ENCODE measurements around the gene FARP1. TPM values are rescaled to one million over a fixed set of nuclear protein-coding genes. Genes with fewer than 3 reads are reported as not detected.

The FARP1 gene
- polyA plus RNA-seq (2013): 0.71 TPM

DNA sequence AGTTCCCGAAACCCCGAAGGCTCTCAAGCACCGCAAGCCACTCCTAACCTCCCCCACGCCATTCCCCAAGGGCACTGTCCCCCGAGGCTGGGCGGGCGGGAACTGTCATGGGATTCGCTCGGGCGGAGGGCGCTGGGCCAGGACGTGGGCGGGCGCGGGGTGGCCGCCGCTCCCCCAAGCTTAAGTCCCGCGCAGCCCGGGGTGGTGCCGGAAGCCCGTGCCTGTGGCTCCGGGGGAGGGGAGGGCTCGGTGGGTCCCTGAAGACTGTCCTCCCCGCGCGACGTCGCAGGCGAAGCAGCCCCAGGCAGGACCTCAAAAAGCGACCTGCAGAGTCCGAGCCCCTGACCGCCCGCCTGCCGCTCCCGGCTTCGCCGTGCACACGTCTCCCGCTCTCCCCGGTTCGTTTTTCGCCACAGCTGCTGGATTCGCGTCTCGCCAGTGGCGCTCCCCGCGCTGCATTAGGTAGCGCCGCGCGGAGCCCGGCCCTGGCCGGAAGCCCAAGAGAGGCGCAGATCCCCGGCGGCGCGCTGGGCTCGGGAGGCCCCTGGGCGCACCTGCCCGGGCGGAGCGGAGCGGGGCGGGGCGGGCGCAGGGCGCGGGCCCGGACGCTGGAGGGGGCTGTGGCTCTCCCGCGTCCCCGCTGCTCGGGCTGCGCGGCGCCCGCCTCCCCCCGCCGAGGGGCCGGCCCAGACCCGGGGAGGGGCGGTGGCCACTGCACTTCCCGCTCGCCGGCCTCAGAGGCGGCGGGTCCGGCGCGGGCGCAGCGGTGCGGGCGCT, at the start of gene FARP1:
FARP1 (plus strand) TSS at position 715 of the 777 bp plus-strand sequence. CDS start 70,149 bp downstream, outside the sequence.
- Histone ChIP-seq H3K36me3 (ENCODE audit: control insufficient read depth in 4 of 4, insufficient read depth in 4 of 4, low read length in 3 of 4) (no peaks in the 10 kb centered on the region), H3K9me3 (ENCODE audit: control extremely low read depth in 1 of 5, control insufficient read depth in 4 of 5, insufficient read depth in 2 of 5, low read depth in 1 of 5, low read length in 4 of 5) (no peaks in the 10 kb centered on the region), H3K4me1 (ENCODE audit: control extremely low read depth in 1 of 4, control insufficient read depth in 4 of 4, insufficient read depth in 4 of 4, low read length in 3 of 4) (peaks cover 0 to 25% (median 21%) of the 10 kb centered on the region in 4 experiments), H3K4me3 (ENCODE audit: control insufficient read depth in 1 of 7, extremely low read depth in 1 of 7, insufficient read depth in 4 of 7, low read depth in 2 of 7, low read length in 6 of 7) (peak within 1 kb of the TSS; percentile 27 to 77 (median 61)), H3K27ac (ENCODE audit: insufficient read depth in 1 of 2, low read depth in 1 of 2, low read length in 2 of 2, poor library complexity in 1 of 2, severe bottlenecking in 2 of 2) (no peak within 1 kb of the TSS), H3K27me3 (replicated peaks in 2 of 5; ENCODE audit: control insufficient read depth in 4 of 5, insufficient read depth in 5 of 5, low read length in 4 of 5) (peaks cover 8 to 78% (median 34%) of the 10 kb centered on the region in 5 experiments)
- DNase-seq: peak; percentile 29 to 62 (median 47)
- WGBS (ENCODE audit: insufficient coverage): under 1% methylated on average over 72 of the region's 98 CpGs
- CTCF ChIA-PET: no interaction called here
- POLR2A ChIA-PET: no interaction called here

GRCh38 chr13:98094678-98095266, 48.1 kb upstream of the FARP1 start:
- H3K27me3 ChIP-seq (replicated peaks in 2 of 5; ENCODE audit: control insufficient read depth in 4 of 5, insufficient read depth in 5 of 5, low read length in 4 of 5): no peaks in the 10 kb centered on the region
- no peak overlapping the region for H3K4me3 ChIP-seq (ENCODE audit: control insufficient read depth in 1 of 7, extremely low read depth in 1 of 7, insufficient read depth in 4 of 7, low read depth in 2 of 7, low read length in 6 of 7)
- peaks cover 0 to 9% (median 0%) of the 10 kb centered on the region in 5 experiments for H3K9me3 ChIP-seq (ENCODE audit: control extremely low read depth in 1 of 5, control insufficient read depth in 4 of 5, insufficient read depth in 2 of 5, low read depth in 1 of 5, low read length in 4 of 5)
- no peak for DNase-seq
- no peaks in the 10 kb centered on the region for H3K36me3 ChIP-seq (ENCODE audit: control insufficient read depth in 4 of 4, insufficient read depth in 4 of 4, low read length in 3 of 4)
- ChIA-PET POLR2A (interaction anchor here (0.7 kb wide), 1 partner anchor 11 kb away, joined by 4 read pairs; no protein-coding TSS in a partner anchor), CTCF (no interaction called here)
- no peak overlapping the region for H3K27ac ChIP-seq (ENCODE audit: insufficient read depth in 1 of 2, low read depth in 1 of 2, low read length in 2 of 2, poor library complexity in 1 of 2, severe bottlenecking in 2 of 2)
- no peaks in the 10 kb centered on the region for H3K4me1 ChIP-seq (ENCODE audit: control extremely low read depth in 1 of 4, control insufficient read depth in 4 of 4, insufficient read depth in 4 of 4, low read length in 3 of 4)
- WGBS (ENCODE audit: insufficient coverage): 83% methylated on average over 3 of the region's 6 CpGs

GRCh38 chr13:98096059-98096458, 46.8 kb upstream of the FARP1 start:
- ChIA-PET CTCF (no interaction called here), POLR2A (no interaction called here)
- Histone ChIP-seq H3K27me3 (replicated peaks in 2 of 5; ENCODE audit: control insufficient read depth in 4 of 5, insufficient read depth in 5 of 5, low read length in 4 of 5) (no peaks in the 10 kb centered on the region), H3K9me3 (ENCODE audit: control extremely low read depth in 1 of 5, control insufficient read depth in 4 of 5, insufficient read depth in 2 of 5, low read depth in 1 of 5, low read length in 4 of 5) (peaks cover 0 to 4% (median 0%) of the 10 kb centered on the region in 5 experiments), H3K27ac (ENCODE audit: insufficient read depth in 1 of 2, low read depth in 1 of 2, low read length in 2 of 2, poor library complexity in 1 of 2, severe bottlenecking in 2 of 2) (no peak overlapping the region), H3K4me3 (ENCODE audit: control insufficient read depth in 1 of 7, extremely low read depth in 1 of 7, insufficient read depth in 4 of 7, low read depth in 2 of 7, low read length in 6 of 7) (no peak overlapping the region), H3K36me3 (ENCODE audit: control insufficient read depth in 4 of 4, insufficient read depth in 4 of 4, low read length in 3 of 4) (no peaks in the 10 kb centered on the region), H3K4me1 (ENCODE audit: control extremely low read depth in 1 of 4, control insufficient read depth in 4 of 4, insufficient read depth in 4 of 4, low read length in 3 of 4) (no peaks in the 10 kb centered on the region)
- 73% methylated on average over 3 of the region's 5 CpGs for WGBS (ENCODE audit: insufficient coverage)
- DNase-seq: no peak

DNA sequence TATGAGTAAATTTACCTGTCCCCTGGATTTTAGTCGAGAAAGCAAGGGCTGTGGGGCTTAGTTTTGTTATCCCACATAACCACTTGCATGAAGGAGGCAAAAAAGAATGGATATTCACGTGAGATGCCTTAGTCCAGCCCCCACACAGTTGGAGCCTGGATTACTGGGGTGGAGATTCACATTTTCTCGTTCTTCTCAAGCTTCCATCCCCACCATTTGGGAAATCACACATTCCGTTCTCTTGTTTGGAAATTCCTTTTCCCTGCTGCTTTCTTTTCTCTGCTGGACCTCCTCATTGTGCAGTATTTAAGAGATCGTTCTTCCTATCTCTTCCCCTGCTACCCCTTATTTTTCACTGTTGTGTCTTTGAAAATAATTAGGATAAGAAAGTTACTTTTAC, 45.1 kb upstream of the FARP1 start:
- Histone ChIP-seq H3K27me3 (replicated peaks in 2 of 5; ENCODE audit: control insufficient read depth in 4 of 5, insufficient read depth in 5 of 5, low read length in 4 of 5) (no peaks in the 10 kb centered on the region), H3K9me3 (ENCODE audit: control extremely low read depth in 1 of 5, control insufficient read depth in 4 of 5, insufficient read depth in 2 of 5, low read depth in 1 of 5, low read length in 4 of 5) (peaks cover 0 to 4% (median 0%) of the 10 kb centered on the region in 5 experiments), H3K36me3 (ENCODE audit: control insufficient read depth in 4 of 4, insufficient read depth in 4 of 4, low read length in 3 of 4) (no peaks in the 10 kb centered on the region), H3K4me1 (ENCODE audit: control extremely low read depth in 1 of 4, control insufficient read depth in 4 of 4, insufficient read depth in 4 of 4, low read length in 3 of 4) (no peaks in the 10 kb centered on the region), H3K4me3 (ENCODE audit: control insufficient read depth in 1 of 7, extremely low read depth in 1 of 7, insufficient read depth in 4 of 7, low read depth in 2 of 7, low read length in 6 of 7) (no peak overlapping the region), H3K27ac (ENCODE audit: insufficient read depth in 1 of 2, low read depth in 1 of 2, low read length in 2 of 2, poor library complexity in 1 of 2, severe bottlenecking in 2 of 2) (no peak overlapping the region)
- DNase-seq: no peak
- WGBS (ENCODE audit: insufficient coverage): 90% methylated on average over 3 of the region's 5 CpGs
- ChIA-PET POLR2A (no interaction called here), CTCF (no interaction called here)

GRCh38 chr13:98098516-98098915, 44.4 kb upstream of the FARP1 start:
- no peak overlapping the region for H3K27ac ChIP-seq (ENCODE audit: insufficient read depth in 1 of 2, low read depth in 1 of 2, low read length in 2 of 2, poor library complexity in 1 of 2, severe bottlenecking in 2 of 2)
- no peaks in the 10 kb centered on the region for H3K36me3 ChIP-seq (ENCODE audit: control insufficient read depth in 4 of 4, insufficient read depth in 4 of 4, low read length in 3 of 4)
- H3K9me3 ChIP-seq (ENCODE audit: control extremely low read depth in 1 of 5, control insufficient read depth in 4 of 5, insufficient read depth in 2 of 5, low read depth in 1 of 5, low read length in 4 of 5): peaks cover 0 to under 1% (median 0%) of the 10 kb centered on the region in 5 experiments
- WGBS (ENCODE audit: insufficient coverage): 96% methylated on average over 4 of the region's 7 CpGs
- ChIA-PET CTCF (no interaction called here), POLR2A (no interaction called here)
- no peak for DNase-seq
- H3K4me3 ChIP-seq (ENCODE audit: control insufficient read depth in 1 of 7, extremely low read depth in 1 of 7, insufficient read depth in 4 of 7, low read depth in 2 of 7, low read length in 6 of 7): no peak overlapping the region
- no peaks in the 10 kb centered on the region for H3K27me3 ChIP-seq (replicated peaks in 2 of 5; ENCODE audit: control insufficient read depth in 4 of 5, insufficient read depth in 5 of 5, low read length in 4 of 5)
- no peaks in the 10 kb centered on the region for H3K4me1 ChIP-seq (ENCODE audit: control extremely low read depth in 1 of 4, control insufficient read depth in 4 of 4, insufficient read depth in 4 of 4, low read length in 3 of 4)

DNA sequence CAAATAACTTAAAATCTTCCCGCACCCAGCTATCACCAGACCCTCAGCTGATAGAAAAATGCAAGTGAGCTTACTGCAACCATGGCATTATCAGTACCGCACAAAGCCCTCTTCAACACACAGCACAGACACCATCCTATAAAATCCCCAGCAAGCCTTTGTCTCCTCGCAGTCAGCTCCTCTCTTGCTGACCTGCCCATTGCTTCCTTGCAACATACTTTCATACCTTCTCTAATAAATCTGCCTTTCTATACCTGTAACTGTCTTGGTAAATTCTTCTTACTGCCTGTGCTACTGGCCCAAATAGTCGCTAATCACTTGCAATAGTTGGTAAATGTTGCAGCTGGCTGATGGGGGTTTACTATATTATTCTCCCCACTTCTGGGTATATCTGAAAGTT, 43.3 kb upstream of the FARP1 start:
- Histone ChIP-seq H3K36me3 (ENCODE audit: control insufficient read depth in 4 of 4, insufficient read depth in 4 of 4, low read length in 3 of 4) (no peaks in the 10 kb centered on the region), H3K27me3 (replicated peaks in 2 of 5; ENCODE audit: control insufficient read depth in 4 of 5, insufficient read depth in 5 of 5, low read length in 4 of 5) (no peaks in the 10 kb centered on the region), H3K9me3 (ENCODE audit: control extremely low read depth in 1 of 5, control insufficient read depth in 4 of 5, insufficient read depth in 2 of 5, low read depth in 1 of 5, low read length in 4 of 5) (no peaks in the 10 kb centered on the region), H3K27ac (ENCODE audit: insufficient read depth in 1 of 2, low read depth in 1 of 2, low read length in 2 of 2, poor library complexity in 1 of 2, severe bottlenecking in 2 of 2) (no peak overlapping the region), H3K4me1 (ENCODE audit: control extremely low read depth in 1 of 4, control insufficient read depth in 4 of 4, insufficient read depth in 4 of 4, low read length in 3 of 4) (no peaks in the 10 kb centered on the region), H3K4me3 (ENCODE audit: control insufficient read depth in 1 of 7, extremely low read depth in 1 of 7, insufficient read depth in 4 of 7, low read depth in 2 of 7, low read length in 6 of 7) (no peak overlapping the region)
- 90% methylated on average over 2 of the region's 4 CpGs for WGBS (ENCODE audit: insufficient coverage)
- ChIA-PET POLR2A (no interaction called here), CTCF (interaction anchor here (0.6 to 1.6 kb wide), 2 partner anchors 9 to 617 kb away, joined by 3 read pairs; no protein-coding TSS in a partner anchor)
- no peak for DNase-seq

DNA sequence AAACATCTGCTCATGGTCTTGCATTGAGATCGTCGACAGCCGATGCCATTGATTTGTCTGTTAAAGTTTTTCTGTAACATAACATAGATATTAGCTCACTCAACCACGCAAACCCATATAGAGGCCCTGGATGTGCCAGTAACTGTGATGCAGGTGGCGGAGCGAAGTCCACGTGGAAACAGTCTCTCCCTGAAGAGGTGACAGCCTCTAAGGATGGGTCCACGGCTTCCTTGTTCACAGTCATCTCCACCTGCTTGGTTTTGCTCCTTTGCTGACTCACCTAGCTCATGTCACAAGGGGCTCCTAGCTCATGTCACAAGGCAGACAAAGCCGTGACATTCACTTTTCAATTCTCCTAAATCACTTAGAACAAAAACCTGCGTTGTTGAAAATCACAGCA, 42.4 kb upstream of the FARP1 start:
- CTCF ChIA-PET: interaction anchor here (1.6 kb wide), 1 partner anchor 8 kb away, joined by 3 read pairs; no protein-coding TSS in a partner anchor
- 94% methylated on average over 9 of the region's 10 CpGs for WGBS (ENCODE audit: insufficient coverage)
- Histone ChIP-seq H3K36me3 (ENCODE audit: control insufficient read depth in 4 of 4, insufficient read depth in 4 of 4, low read length in 3 of 4) (no peaks in the 10 kb centered on the region), H3K27me3 (replicated peaks in 2 of 5; ENCODE audit: control insufficient read depth in 4 of 5, insufficient read depth in 5 of 5, low read length in 4 of 5) (no peaks in the 10 kb centered on the region), H3K27ac (ENCODE audit: insufficient read depth in 1 of 2, low read depth in 1 of 2, low read length in 2 of 2, poor library complexity in 1 of 2, severe bottlenecking in 2 of 2) (no peak overlapping the region), H3K4me1 (ENCODE audit: control extremely low read depth in 1 of 4, control insufficient read depth in 4 of 4, insufficient read depth in 4 of 4, low read length in 3 of 4) (no peaks in the 10 kb centered on the region), H3K4me3 (ENCODE audit: control insufficient read depth in 1 of 7, extremely low read depth in 1 of 7, insufficient read depth in 4 of 7, low read depth in 2 of 7, low read length in 6 of 7) (no peak overlapping the region), H3K9me3 (ENCODE audit: control extremely low read depth in 1 of 5, control insufficient read depth in 4 of 5, insufficient read depth in 2 of 5, low read depth in 1 of 5, low read length in 4 of 5) (no peaks in the 10 kb centered on the region)
- DNase-seq: no peak
- POLR2A ChIA-PET: no interaction called here
